ENCODE results near the gene ARSD. TPM values are rescaled to one million over a fixed set of nuclear protein-coding genes. Genes with fewer than 3 reads are reported as not detected.

The ARSD gene
- total RNA-seq, 1 experiment from 2014 or later = 8.0 TPM

GRCh38 chrX:2969021-2969420 is 39.9 kb upstream of the ARSD start:
- Histone ChIP-seq H3K27me3 (ENCODE audit: insufficient read depth, low read length) (no peaks in the 10 kb centered on the region), H4K20me1 (ENCODE audit: insufficient read depth) (no peaks in the 10 kb centered on the region), H2AFZ (ENCODE audit: low read depth, low read length, poor library complexity, severe bottlenecking) (no peak overlapping the region), H3K36me3 (ENCODE audit: control insufficient read depth in 1 of 2, insufficient read depth in 2 of 2, low read length in 2 of 2) (no peaks in the 10 kb centered on the region), H3K9me3 (ENCODE audit: control insufficient read depth in 1 of 2, insufficient read depth in 1 of 2, low read depth in 1 of 2, low read length in 2 of 2) (no peaks in the 10 kb centered on the region), H3K4me3 (replicated peaks in 1 of 2; ENCODE audit: low read depth in 1 of 2, low read length in 2 of 2) (no peak overlapping the region), H3K9ac (ENCODE audit: low read length) (no peak overlapping the region), H3K4me1 (ENCODE audit: control insufficient read depth in 1 of 2, insufficient read depth in 2 of 2, low read length in 2 of 2) (no peaks in the 10 kb centered on the region), H3K79me2 (ENCODE audit: insufficient read depth, low read length) (no peaks in the 10 kb centered on the region), H3K9me2 (ENCODE audit: insufficient read depth) (no peaks in the 10 kb centered on the region), H3K4me2 (ENCODE audit: low read length) (no peak overlapping the region), H3K27ac (ENCODE audit: low read depth, low read length) (no peak overlapping the region)
- no TSS peak for BruUV-seq (replicated peaks)
- intact Hi-C loops (cut with micrococcal nuclease) = no loop called here
- CTCF ChIA-PET = no interaction called here
- RAD21 ChIA-PET (ENCODE audit: low non-redundant PET in 1 of 2, low total read pairs in 2 of 2, uncharacterized antibody in 2 of 2, unreplicated experiment in 2 of 2) = no interaction called here
- DNase-seq (ENCODE audit: low read depth, low spot score) = no peak
- POLR2A ChIA-PET = no interaction called here
- no peak for ATAC-seq
- TF ChIP-seq CBX3 (IDR thresholded peaks at IDR 0.05; ENCODE audit: low read depth) (no peak), REST (IDR thresholded peaks at IDR 0.05; ENCODE audit: low read depth) (no peak), SP1 (IDR thresholded peaks at IDR 0.05; ENCODE audit: low read depth) (no peak), MAX (IDR thresholded peaks at IDR 0.05) (no peak), SRF (IDR thresholded peaks at IDR 0.05; ENCODE audit: low read depth) (no peak), ZNF274 (IDR thresholded peaks at IDR 0.05; ENCODE audit: low read depth, low read length) (no peak), RAD21 (IDR thresholded peaks at IDR 0.05; ENCODE audit: low read depth) (no peak)

Measured in HCT116 (cell line).